Loucy (cell line): Measurements from ENCODE around the gene ZCCHC14.

Experiments
- EZH2phosphoT487 ChIP-seq: fragments of 200-600 bp; IDR thresholded peaks from 2 replicates; pipeline ENCODE4 v1.6.1; 2018; ENCODE audit warnings: antibody characterized with exemption, mild to moderate bottlenecking, moderate library complexity, borderline replicate concordance
- TF ChIP-seq, protein P1 (sequence below): fragments of 200-600 bp; sonication (generic); conservative IDR thresholded peaks from 2 replicates; pipeline ENCODE4 v1.5.1; 2014; ENCODE audit warnings: mild to moderate bottlenecking, antibody characterized with exemption, low read length

DNA sequence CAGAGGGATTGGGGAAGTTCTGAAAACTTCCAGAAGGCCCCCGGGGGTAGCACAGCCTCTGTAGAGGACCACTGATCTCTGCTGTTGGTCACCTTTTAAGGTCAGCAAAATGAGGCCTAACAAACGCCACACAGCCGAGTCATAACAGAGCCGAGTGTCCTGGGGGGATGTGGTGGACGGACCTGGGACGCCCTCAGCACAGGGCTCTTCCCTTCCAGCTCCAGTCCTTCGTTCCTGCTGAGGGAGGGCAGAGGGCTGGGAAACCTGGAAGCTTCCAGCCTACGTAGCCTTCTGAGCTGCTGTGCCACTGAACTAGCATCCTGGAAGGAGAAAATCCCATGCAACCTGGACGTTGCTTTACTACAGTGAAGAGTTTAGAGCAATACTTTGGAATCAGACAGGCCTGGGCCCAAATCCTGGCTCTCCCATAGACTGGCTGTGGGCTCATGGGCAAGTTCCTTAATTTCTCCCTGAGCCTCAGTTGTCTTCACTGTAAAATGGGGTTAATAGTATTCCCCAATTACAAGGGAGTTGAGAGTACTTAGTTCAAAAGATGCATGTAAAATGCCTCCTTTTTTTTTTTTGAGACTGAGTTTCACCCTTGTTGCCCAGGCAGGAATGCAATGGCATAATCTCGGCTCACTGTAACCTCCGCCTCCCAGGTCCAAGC is 34.4 kb upstream of the ZCCHC14 start:
- TF ChIP-seq, protein P1, sequence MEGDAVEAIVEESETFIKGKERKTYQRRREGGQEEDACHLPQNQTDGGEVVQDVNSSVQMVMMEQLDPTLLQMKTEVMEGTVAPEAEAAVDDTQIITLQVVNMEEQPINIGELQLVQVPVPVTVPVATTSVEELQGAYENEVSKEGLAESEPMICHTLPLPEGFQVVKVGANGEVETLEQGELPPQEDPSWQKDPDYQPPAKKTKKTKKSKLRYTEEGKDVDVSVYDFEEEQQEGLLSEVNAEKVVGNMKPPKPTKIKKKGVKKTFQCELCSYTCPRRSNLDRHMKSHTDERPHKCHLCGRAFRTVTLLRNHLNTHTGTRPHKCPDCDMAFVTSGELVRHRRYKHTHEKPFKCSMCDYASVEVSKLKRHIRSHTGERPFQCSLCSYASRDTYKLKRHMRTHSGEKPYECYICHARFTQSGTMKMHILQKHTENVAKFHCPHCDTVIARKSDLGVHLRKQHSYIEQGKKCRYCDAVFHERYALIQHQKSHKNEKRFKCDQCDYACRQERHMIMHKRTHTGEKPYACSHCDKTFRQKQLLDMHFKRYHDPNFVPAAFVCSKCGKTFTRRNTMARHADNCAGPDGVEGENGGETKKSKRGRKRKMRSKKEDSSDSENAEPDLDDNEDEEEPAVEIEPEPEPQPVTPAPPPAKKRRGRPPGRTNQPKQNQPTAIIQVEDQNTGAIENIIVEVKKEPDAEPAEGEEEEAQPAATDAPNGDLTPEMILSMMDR, result no peak
- TF ChIP-seq EZH2phosphoT487, result no peak
